ENCODE data around the gene GALNT1. TPM values are rescaled to one million over a fixed set of nuclear protein-coding genes. Genes with fewer than 3 reads are reported as not detected.

GALNT1 gene
- total RNA-seq, 2 donors from 2014 or later: 31.1 to 32.0 TPM

- no peaks in the 10 kb centered on the region for H3K4me1 ChIP-seq (ENCODE audit: control insufficient read depth in 1 of 2, low read depth in 2 of 2)
- TF ChIP-seq CTCF (IDR thresholded peaks at IDR 0.05): no peak
- ATAC-seq (ENCODE audit: insufficient number of reproducible peaks, low FRiP score, low read depth) (no peak), DNase-seq (ENCODE audit: low spot score) (no peak)
- H3K9me3 ChIP-seq: no peaks in the 10 kb centered on the region
- H3K27ac ChIP-seq: no peak overlapping the region
- H3K27me3 ChIP-seq (replicated peaks; ENCODE audit: insufficient read depth): no peaks in the 10 kb centered on the region
- H3K36me3 ChIP-seq: no peaks in the 10 kb centered on the region
- no peak overlapping the region for H3K4me3 ChIP-seq
These were observed 57.8 kb downstream of the GALNT1 start for GRCh38 chr18:35639296-35639695.

- no peak for DNase-seq (ENCODE audit: low spot score)
- no peak for ATAC-seq (ENCODE audit: insufficient number of reproducible peaks, low FRiP score, low read depth)
- H3K36me3 ChIP-seq: no peaks in the 10 kb centered on the region
- H3K9me3 ChIP-seq: no peaks in the 10 kb centered on the region
- H3K4me1 ChIP-seq (ENCODE audit: control insufficient read depth in 1 of 2, low read depth in 2 of 2): no peaks in the 10 kb centered on the region
- no peak overlapping the region for H3K4me3 ChIP-seq
- H3K27me3 ChIP-seq (replicated peaks; ENCODE audit: insufficient read depth): no peaks in the 10 kb centered on the region
- TF ChIP-seq CTCF (IDR thresholded peaks at IDR 0.05): no peak
- no peak overlapping the region for H3K27ac ChIP-seq
These were observed 59.9 kb downstream of the GALNT1 start for GRCh38 chr18:35641467-35641866.

DNA sequence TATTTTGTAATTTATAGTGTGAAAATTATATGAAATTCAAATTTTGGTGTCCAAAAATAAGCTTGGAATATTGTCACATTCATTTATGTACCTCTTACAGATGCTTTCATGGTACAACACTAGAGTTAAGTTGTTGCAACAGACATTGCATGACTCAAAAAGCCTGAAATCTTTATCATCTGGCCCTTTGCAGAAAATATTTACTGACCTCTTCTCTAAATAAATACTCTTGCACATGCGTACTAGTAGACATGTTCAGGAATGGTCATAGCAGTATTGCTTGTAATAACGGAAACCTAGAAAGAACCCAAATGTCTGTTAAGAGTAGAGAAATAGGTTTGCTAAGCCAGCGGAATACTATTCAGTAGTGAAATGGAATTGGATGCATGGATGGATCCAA, 60.4 kb downstream of the GALNT1 start:
- H3K27ac ChIP-seq: no peak overlapping the region
- no peak for TF ChIP-seq CTCF (IDR thresholded peaks at IDR 0.05)
- ATAC-seq (ENCODE audit: insufficient number of reproducible peaks, low FRiP score, low read depth): no peak

DNA sequence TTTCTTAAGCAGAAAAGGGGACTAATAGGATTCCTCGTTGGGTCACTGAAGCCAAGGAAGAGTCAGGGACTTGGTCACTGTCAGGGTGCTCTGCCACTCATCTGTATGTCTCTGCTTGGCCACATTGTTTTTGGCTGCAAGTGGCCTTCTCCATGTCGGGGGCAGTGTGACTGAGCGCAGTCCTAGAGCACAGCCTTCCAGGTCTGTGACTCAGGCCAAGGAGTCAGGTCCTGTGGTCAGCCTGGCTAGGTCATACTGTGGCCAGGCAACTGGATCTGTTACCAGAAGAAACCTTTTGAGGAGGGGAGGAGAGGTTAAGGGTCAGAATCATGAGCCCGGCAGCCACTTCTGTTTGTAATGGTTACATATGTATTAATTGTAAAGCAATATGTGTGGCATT, 61.3 kb downstream of the GALNT1 start:
- H3K4me1 ChIP-seq (ENCODE audit: control insufficient read depth in 1 of 2, low read depth in 2 of 2): no peaks in the 10 kb centered on the region
- no peak overlapping the region for H3K27ac ChIP-seq
- no peak for TF ChIP-seq CTCF (IDR thresholded peaks at IDR 0.05)
- no peaks in the 10 kb centered on the region for H3K36me3 ChIP-seq
- no peak for ATAC-seq (ENCODE audit: insufficient number of reproducible peaks, low FRiP score, low read depth)
- H3K9me3 ChIP-seq: no peaks in the 10 kb centered on the region
- DNase-seq (ENCODE audit: low spot score): no peak
- no peak overlapping the region for H3K4me3 ChIP-seq
- H3K27me3 ChIP-seq (replicated peaks; ENCODE audit: insufficient read depth): no peaks in the 10 kb centered on the region

More for the DNA sequence above, 60.4 kb downstream of the GALNT1 start:
- H3K9me3 ChIP-seq: no peaks in the 10 kb centered on the region
- no peaks in the 10 kb centered on the region for H3K27me3 ChIP-seq (replicated peaks; ENCODE audit: insufficient read depth)
- no peaks in the 10 kb centered on the region for H3K36me3 ChIP-seq
- no peak overlapping the region for H3K4me3 ChIP-seq
- DNase-seq (ENCODE audit: low spot score): no peak
- no peaks in the 10 kb centered on the region for H3K4me1 ChIP-seq (ENCODE audit: control insufficient read depth in 1 of 2, low read depth in 2 of 2)

- DNase-seq (ENCODE audit: low spot score) (no peak), ATAC-seq (ENCODE audit: insufficient number of reproducible peaks, low FRiP score, low read depth) (no peak)
- H3K27ac ChIP-seq: no peak overlapping the region
- TF ChIP-seq CTCF (IDR thresholded peaks at IDR 0.05): no peak
- H3K9me3 ChIP-seq: peaks cover 8% of the 10 kb centered on the region
- H3K36me3 ChIP-seq: no peaks in the 10 kb centered on the region
- no peaks in the 10 kb centered on the region for H3K4me1 ChIP-seq (ENCODE audit: control insufficient read depth in 1 of 2, low read depth in 2 of 2)
- H3K4me3 ChIP-seq: no peak overlapping the region
- no peaks in the 10 kb centered on the region for H3K27me3 ChIP-seq (replicated peaks; ENCODE audit: insufficient read depth)
These were observed 64.9 kb downstream of the GALNT1 start for GRCh38 chr18:35646449-35646848.

All from thoracic aorta (tissue), 2 donors.